HL-60 (cell line): ENCODE results near the gene RAMACL.

Source experiments
- DNase-seq, 2 experiments: peaks; one replicate each; pipeline ENCODE4 v3.0.0-alpha.2; 2010 to 2020; ENCODE audit warnings: low read depth in 1 of 2, low spot score in 1 of 2
- H3K27ac ChIP-seq: fragments of 250-450 bp; sonication (Bioruptor Pico); replicated peaks from 2 replicates; pipeline ENCODE4 v1.5.1; 2020; ENCODE audit warnings: mild to moderate bottlenecking, moderate library complexity
- H3K27me3 ChIP-seq: fragments of 250-450 bp; sonication (Bioruptor Pico); 2 replicates; pipeline ENCODE4 v1.5.1; 2021; ENCODE audit warnings: mild to moderate bottlenecking, moderate library complexity; ENCODE audit not compliant: insufficient read depth, poor library complexity, severe bottlenecking
- H3K4me3 ChIP-seq: replicated peaks from 2 replicates; pipeline ENCODE4 v1.5.1; 2011; ENCODE audit warnings: mild to moderate bottlenecking, control low read depth, low read length; ENCODE audit not compliant: insufficient read depth
- CTCF ChIP-seq: IDR thresholded peaks from one replicate; pipeline ENCODE4 v1.5.1; 2011; ENCODE audit warnings: low read length, control low read depth, inconsistent platforms; ENCODE audit not compliant: insufficient read depth
- GABPA ChIP-seq: IDR thresholded peaks from 2 replicates; pipeline ENCODE4 v1.6.1; 2012; ENCODE audit warnings: low read depth
- POLR2AphosphoS5 ChIP-seq: IDR thresholded peaks from 2 replicates; pipeline ENCODE4 v1.6.1; 2012; ENCODE audit warnings: low read depth
- REST ChIP-seq: IDR thresholded peaks from 2 replicates; pipeline ENCODE4 v1.6.1; 2012; ENCODE audit warnings: low read depth; ENCODE audit not compliant: insufficient replicate concordance
- SPI1 ChIP-seq: IDR thresholded peaks from 2 replicates; pipeline ENCODE4 v1.6.1; 2012; ENCODE audit warnings: low read depth, mild to moderate bottlenecking, borderline replicate concordance

The RAMACL gene

GRCh38 chr6:166601956-166602355 is 15.5 kb upstream of the RAMACL start:
- H3K27ac ChIP-seq = no peak overlapping the region
- DNase-seq = no peak
- H3K4me3 ChIP-seq = no peak overlapping the region
- no peaks in the 10 kb centered on the region for H3K27me3 ChIP-seq
- TF ChIP-seq SPI1 (no peak), CTCF (no peak), GABPA (no peak), REST (no peak)

GRCh38 chr6:166600931-166601330 is 14.5 kb upstream of the RAMACL start:
- no peak for DNase-seq
- Histone ChIP-seq H3K27me3 (no peaks in the 10 kb centered on the region), H3K4me3 (no peak overlapping the region), H3K27ac (no peak overlapping the region)
- TF ChIP-seq REST = no peak
- TF ChIP-seq CTCF = no peak
- TF ChIP-seq GABPA = no peak
- TF ChIP-seq POLR2AphosphoS5 = no peak
- no peak for TF ChIP-seq SPI1

- TF ChIP-seq REST (no peak), GABPA (no peak), SPI1 (no peak), POLR2AphosphoS5 (no peak), CTCF (no peak)
- Histone ChIP-seq H3K27ac (no peak overlapping the region), H3K27me3 (no peaks in the 10 kb centered on the region), H3K4me3 (no peak overlapping the region)
- DNase-seq = no peak
Measured at GRCh38 chr6:166599205-166599604, 12.7 kb upstream of the RAMACL start.
